Right kidney (tissue), 1 donor: ENCODE measurements around the gene DNMT3L.
"Not testable (repeated sequence)": the region's sequence is repeated elsewhere in the genome, so short reads cannot be mapped to it uniquely, and the experiment has no call there.

Source experiments
- DNase-seq: peaks from one replicate; pipeline ENCODE4 v3.0.0-alpha.2; 2016

Gene DNMT3L

GRCh38 chr21:44247904-44248303, 13.8 kb downstream of the DNMT3L start:
- not testable (repeated sequence) for DNase-seq

- not testable (repeated sequence) for DNase-seq
These were observed 17.7 kb downstream of the DNMT3L start for GRCh38 chr21:44243980-44244379.

GRCh38 chr21:44241281-44241680, 20.4 kb downstream of the DNMT3L start:
- not testable (repeated sequence) for DNase-seq

GRCh38 chr21:44240842-44241241, 20.9 kb downstream of the DNMT3L start, which contains the start of gene ICOSLG:
Gene ICOSLG (minus strand): TSS chr21:44240943. CDS start chr21:44240817, 126 bp downstream.
- not testable (repeated sequence) for DNase-seq

GRCh38 chr21:44240353-44240752, 21.3 kb downstream of the DNMT3L start:
- not testable (repeated sequence) for DNase-seq

GRCh38 chr21:44229561-44229960, 32.1 kb downstream of the DNMT3L start:
- not testable (repeated sequence) for DNase-seq

- not testable (repeated sequence) for DNase-seq
These were observed 33.6 kb downstream of the DNMT3L start for GRCh38 chr21:44228109-44228508.

- not testable (repeated sequence) for DNase-seq
These were observed 34.1 kb downstream of the DNMT3L start for GRCh38 chr21:44227614-44228013.

- DNase-seq = not testable (repeated sequence)
These were observed 36.1 kb downstream of the DNMT3L start for GRCh38 chr21:44225605-44226004.

- not testable (repeated sequence) for DNase-seq
These were observed 38.4 kb downstream of the DNMT3L start for GRCh38 chr21:44223334-44223733.

- DNase-seq = not testable (repeated sequence)
These were observed 41.0 kb downstream of the DNMT3L start for GRCh38 chr21:44220674-44221073.

- DNase-seq = not testable (repeated sequence)
These were observed 43.2 kb downstream of the DNMT3L start for GRCh38 chr21:44218461-44218860.

- DNase-seq = not testable (repeated sequence)
These were observed 49.7 kb downstream of the DNMT3L start for GRCh38 chr21:44211978-44212377.

GRCh38 chr21:44211574-44211973, 50.1 kb downstream of the DNMT3L start:
- DNase-seq = not testable (repeated sequence)

GRCh38 chr21:44207860-44208646, 53.6 kb downstream of the DNMT3L start:
- not testable (repeated sequence) for DNase-seq

- not testable (repeated sequence) for DNase-seq
These were observed 54.7 kb downstream of the DNMT3L start for GRCh38 chr21:44206698-44207676.

GRCh38 chr21:44206187-44206586, 55.5 kb downstream of the DNMT3L start:
- not testable (repeated sequence) for DNase-seq

- DNase-seq = not testable (repeated sequence)
These were observed 59.0 kb downstream of the DNMT3L start for GRCh38 chr21:44202590-44203299.

GRCh38 chr21:44199997-44200396, 61.7 kb downstream of the DNMT3L start:
- DNase-seq = not testable (repeated sequence)

GRCh38 chr21:44199448-44199847, 62.2 kb downstream of the DNMT3L start:
- no peak for DNase-seq

- DNase-seq = not testable (repeated sequence)
These were observed 64.6 kb downstream of the DNMT3L start for GRCh38 chr21:44197156-44197516.
